Kidney (tissue), 14 donors: ENCODE results near the gene FAM13A. TPM values are rescaled to one million over a fixed set of nuclear protein-coding genes. Genes with fewer than 3 reads are reported as not detected.

Experiments used
- DNase-seq, 5 donors: peaks; one replicate each; pipeline ENCODE4 v3.0.0-alpha.2; 2013 to 2020
- FAIRE-seq: peaks from 2 replicates; lab custom pipeline; 2012; peaks lifted over from hg19 to GRCh38; lab: Jason Lieb, UNC
- H3K27ac ChIP-seq, 2 donors: one replicate each; pipeline ENCODE4 v1.7.0; 2013; ENCODE audit warnings: low read depth in 2 of 2, low read length in 2 of 2, inconsistent platforms in 1 of 2
- H3K27me3 ChIP-seq: one replicate; pipeline ENCODE4 v1.7.1; 2013; ENCODE audit warnings: low read length, inconsistent platforms; ENCODE audit not compliant: control insufficient read depth, insufficient read depth
- H3K36me3 ChIP-seq, 3 donors: one replicate each; pipeline versions ENCODE4 v1.7.0 to v1.7.1; 2013; ENCODE audit warnings: low read length in 3 of 3, control low read depth in 1 of 3, inconsistent platforms in 1 of 3; ENCODE audit not compliant: insufficient read depth in 3 of 3, control insufficient read depth in 2 of 3
- H3K4me1 ChIP-seq, 3 donors: one replicate each; pipeline versions ENCODE4 v1.7.0 to v1.7.1; 2013; ENCODE audit warnings: low read length in 3 of 3, inconsistent platforms in 1 of 3, low read depth in 1 of 3; ENCODE audit not compliant: control insufficient read depth in 2 of 3, insufficient read depth in 2 of 3
- H3K4me3 ChIP-seq, 3 donors: one replicate each; pipeline versions ENCODE4 v1.7.0 to v1.8.1; 2013; ENCODE audit warnings: low read length in 3 of 3, control low read depth in 1 of 3, inconsistent platforms in 1 of 3
- H3K9ac ChIP-seq, 3 donors: one replicate each; pipeline versions ENCODE4 v1.7.0 to v1.7.1; 2013; ENCODE audit warnings: low read length in 3 of 3, control low read depth in 1 of 3, inconsistent platforms in 1 of 3
- H3K9me3 ChIP-seq, 3 donors: one replicate each; pipeline versions ENCODE4 v1.7.0 to v1.7.1; 2013; ENCODE audit warnings: low read length in 3 of 3, control low read depth in 1 of 3, inconsistent platforms in 1 of 3; ENCODE audit not compliant: control insufficient read depth in 2 of 3, insufficient read depth in 1 of 3
- CTCF ChIP-seq: IDR thresholded peaks from 3 replicates; pipeline ENCODE4 v1.5.1; 2012; ENCODE audit warnings: mild to moderate bottlenecking, moderate library complexity, borderline replicate concordance; ENCODE audit not compliant: insufficient read depth; ENCODE audit errors: extremely low read depth
- intact Hi-C: fragments of 100-400 bp; cut with DNase I; formaldehyde crosslinking; loops from one replicate; pipeline ENCODE4 v1.11.1; 2022
- polyA plus RNA-seq: library from polyadenylated mRNA; stranded (reverse); fragments of 350-450 nt; fragmentation: Illumina TruSeq; extraction: RNeasy Lipid Tissue Mini Kit (QIAGEN cat#74804); gene quantifications from one replicate; pipeline ENCODE4 v1.2.3, GENCODE V29; 2014; ENCODE audit warnings: low read depth, low replicate concordance; ENCODE audit not compliant: insufficient read depth
- total RNA-seq: library from RNA; stranded (reverse); fragmentation: NEBNext Ultra II Directional; extraction: Animal tissue kit (Norgen Biotek cat#: 25700); gene quantifications from one replicate; pipeline ENCODE4 v1.2.1, GENCODE V29; 2021
- donor health status: control.
- donor health status: control.
- donor health status: control.
- donor health status: control.
- donor health status: control.
- donor health status: DM: yes; HTN: yes; CAD: no.
- donor health status: Normal renal cell carcinoma (clear cell type).

FAM13A gene
- total and polyA plus RNA-seq, 2 donors from 2014 or later: 12.9 to 48.3 TPM

GRCh38 chr4:88816360-88816759 lies 240.6 kb downstream of the FAM13A start:
- Histone ChIP-seq H3K4me1 (peaks cover 4 to 22% (median 5%) of the 10 kb centered on the region in 3 donors), H3K9me3 (no peaks in the 10 kb centered on the region), H3K9ac (no peak overlapping the region), H3K36me3 (no peaks in the 10 kb centered on the region), H3K4me3 (no peak overlapping the region), H3K27ac (no peak overlapping the region), H3K27me3 (no peaks in the 10 kb centered on the region)
- DNase-seq (no peak), FAIRE-seq (no peak)
- intact Hi-C loops: no loop called here
- no peak for TF ChIP-seq CTCF

GRCh38 chr4:88814043-88814617 lies 242.9 kb downstream of the FAM13A start:
- intact Hi-C loops: no loop called here
- H3K36me3 ChIP-seq: no peaks in the 10 kb centered on the region
- peaks cover 0 to 5% (median 0%) of the 10 kb centered on the region in 3 donors for H3K4me1 ChIP-seq
- DNase-seq: peak in 1 of 5 donors; percentile 33
- peak; percentile 25 for TF ChIP-seq CTCF
- H3K27ac ChIP-seq: no peak overlapping the region
- H3K27me3 ChIP-seq: no peaks in the 10 kb centered on the region
- no peak overlapping the region for H3K4me3 ChIP-seq
- FAIRE-seq: no peak
- H3K9me3 ChIP-seq: no peaks in the 10 kb centered on the region
- H3K9ac ChIP-seq: no peak overlapping the region

GRCh38 chr4:88813013-88813412 lies 244.0 kb downstream of the FAM13A start:
- intact Hi-C loops: no loop called here
- Histone ChIP-seq H3K4me1 (peaks cover 0 to 5% (median 0%) of the 10 kb centered on the region in 3 donors), H3K9ac (no peak overlapping the region), H3K27me3 (no peaks in the 10 kb centered on the region), H3K4me3 (no peak overlapping the region), H3K36me3 (no peaks in the 10 kb centered on the region), H3K27ac (no peak overlapping the region), H3K9me3 (no peaks in the 10 kb centered on the region)
- FAIRE-seq: no peak
- no peak for DNase-seq
- no peak for TF ChIP-seq CTCF

GRCh38 chr4:88812420-88812819 lies 244.6 kb downstream of the FAM13A start:
- Histone ChIP-seq H3K9ac (no peak overlapping the region), H3K27me3 (no peaks in the 10 kb centered on the region), H3K9me3 (no peaks in the 10 kb centered on the region), H3K27ac (no peak overlapping the region), H3K36me3 (no peaks in the 10 kb centered on the region), H3K4me1 (peaks cover 0 to 5% (median under 1%) of the 10 kb centered on the region in 3 donors), H3K4me3 (no peak overlapping the region)
- no peak for DNase-seq
- no peak for FAIRE-seq
- TF ChIP-seq CTCF: no peak
- intact Hi-C loops: no loop called here
